Measurements from ENCODE around the gene RSPO4.

DNA sequence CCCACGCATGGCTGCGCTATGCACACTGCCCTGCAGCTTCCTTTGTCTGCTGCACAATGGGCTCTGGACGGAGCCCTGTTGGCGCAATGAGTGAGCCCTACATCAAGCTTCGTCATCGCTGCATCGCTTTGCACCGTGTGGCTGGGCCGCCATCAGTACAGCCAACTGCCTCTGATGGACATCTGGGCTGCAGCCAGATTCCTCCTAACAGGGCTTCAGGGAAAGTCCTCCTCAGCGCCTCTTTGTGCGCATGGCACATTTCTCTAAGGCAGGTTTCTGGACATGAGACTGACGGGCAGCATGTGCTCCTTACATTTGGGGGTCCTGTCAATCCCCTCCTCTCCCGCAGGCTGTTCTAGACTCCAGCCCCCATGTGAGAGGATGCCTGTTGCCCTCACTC is 56.3 kb downstream of the RSPO4 start:
- TF ChIP-seq, protein P1, sequence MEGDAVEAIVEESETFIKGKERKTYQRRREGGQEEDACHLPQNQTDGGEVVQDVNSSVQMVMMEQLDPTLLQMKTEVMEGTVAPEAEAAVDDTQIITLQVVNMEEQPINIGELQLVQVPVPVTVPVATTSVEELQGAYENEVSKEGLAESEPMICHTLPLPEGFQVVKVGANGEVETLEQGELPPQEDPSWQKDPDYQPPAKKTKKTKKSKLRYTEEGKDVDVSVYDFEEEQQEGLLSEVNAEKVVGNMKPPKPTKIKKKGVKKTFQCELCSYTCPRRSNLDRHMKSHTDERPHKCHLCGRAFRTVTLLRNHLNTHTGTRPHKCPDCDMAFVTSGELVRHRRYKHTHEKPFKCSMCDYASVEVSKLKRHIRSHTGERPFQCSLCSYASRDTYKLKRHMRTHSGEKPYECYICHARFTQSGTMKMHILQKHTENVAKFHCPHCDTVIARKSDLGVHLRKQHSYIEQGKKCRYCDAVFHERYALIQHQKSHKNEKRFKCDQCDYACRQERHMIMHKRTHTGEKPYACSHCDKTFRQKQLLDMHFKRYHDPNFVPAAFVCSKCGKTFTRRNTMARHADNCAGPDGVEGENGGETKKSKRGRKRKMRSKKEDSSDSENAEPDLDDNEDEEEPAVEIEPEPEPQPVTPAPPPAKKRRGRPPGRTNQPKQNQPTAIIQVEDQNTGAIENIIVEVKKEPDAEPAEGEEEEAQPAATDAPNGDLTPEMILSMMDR (IDR thresholded peaks at IDR 0.05; ENCODE audit: borderline replicate concordance, extremely low read depth, low read length, poor library complexity, severe bottlenecking): no peak
- TF ChIP-seq EZH2 (IDR thresholded peaks at IDR 0.05; ENCODE audit: borderline replicate concordance, low read depth, low read length, severe bottlenecking): no peak

Data from DND-41 (cell line).